HCT116 (cell line): Measurements from ENCODE around the gene NR1I3.

Experiments
- ZFX ChIP-seq: fragments of 450-650 bp; IDR thresholded peaks from 2 replicates; pipeline ENCODE4 v1.6.1; 2017
- TF ChIP-seq, protein P1 (sequence below), 3 experiments: fragments of 200-600 bp in 1 of 3; sonication (generic) in 1 of 3; IDR thresholded peaks in 2 of 3; conservative IDR thresholded peaks in 1 of 3; 2 replicates each; pipeline ENCODE4 v1.5.1; 2012 to 2017; ENCODE audit warnings: low read depth in 2 of 3, low read length in 2 of 3, antibody characterized with exemption in 1 of 3, borderline replicate concordance in 1 of 3, control low read depth in 1 of 3, mild to moderate bottlenecking in 1 of 3, mixed read lengths in 1 of 3, mixed run types in 1 of 3, moderate library complexity in 1 of 3; ENCODE audit not compliant: insufficient read depth in 1 of 3
- TF ChIP-seq, protein P2 (sequence below): IDR thresholded peaks from 2 replicates; pipeline ENCODE4 v1.6.1; 2012

DNA sequence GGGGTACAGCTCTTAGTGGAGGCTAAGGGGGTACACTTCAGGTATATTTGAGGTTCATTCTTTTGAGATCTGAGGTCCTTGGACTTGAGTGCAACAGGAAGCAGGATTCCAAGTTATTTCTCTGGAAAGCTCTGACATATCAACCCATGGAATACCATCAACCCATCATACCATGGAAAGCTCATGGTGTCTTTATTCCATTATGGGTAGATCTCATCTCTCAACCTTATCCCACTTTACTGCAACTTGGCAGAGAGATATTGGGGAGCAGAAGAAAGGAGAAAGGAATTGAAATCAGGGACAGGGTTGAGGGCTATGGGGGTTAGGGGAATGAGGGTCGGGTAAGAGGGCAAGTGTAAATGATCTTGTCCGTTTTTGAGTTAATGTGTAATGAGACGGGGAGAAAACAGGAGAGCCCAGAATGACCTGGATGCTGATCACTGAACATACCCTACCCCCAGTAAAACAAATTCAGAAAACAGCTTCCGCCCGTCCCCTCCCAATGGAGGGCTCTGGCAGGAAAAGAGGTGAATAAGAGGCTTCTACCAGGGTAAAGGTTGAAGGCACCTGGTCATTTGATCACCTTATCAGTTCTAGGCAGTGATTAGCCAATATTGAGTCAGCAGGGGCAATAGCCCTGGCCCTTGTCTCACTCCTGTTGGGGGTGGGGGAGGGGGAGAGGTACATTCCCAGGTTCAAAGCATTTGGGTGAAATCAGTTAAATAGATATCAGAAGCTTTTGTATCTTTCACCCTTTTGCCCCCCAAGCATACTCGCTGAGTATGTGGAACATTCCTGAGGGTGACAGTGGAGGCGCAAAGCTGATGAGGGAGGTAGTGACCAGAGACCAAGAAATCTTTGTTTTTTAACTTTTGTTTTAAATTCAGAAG lies 14.0 kb downstream of the NR1I3 start:
- TF ChIP-seq, protein P1, sequence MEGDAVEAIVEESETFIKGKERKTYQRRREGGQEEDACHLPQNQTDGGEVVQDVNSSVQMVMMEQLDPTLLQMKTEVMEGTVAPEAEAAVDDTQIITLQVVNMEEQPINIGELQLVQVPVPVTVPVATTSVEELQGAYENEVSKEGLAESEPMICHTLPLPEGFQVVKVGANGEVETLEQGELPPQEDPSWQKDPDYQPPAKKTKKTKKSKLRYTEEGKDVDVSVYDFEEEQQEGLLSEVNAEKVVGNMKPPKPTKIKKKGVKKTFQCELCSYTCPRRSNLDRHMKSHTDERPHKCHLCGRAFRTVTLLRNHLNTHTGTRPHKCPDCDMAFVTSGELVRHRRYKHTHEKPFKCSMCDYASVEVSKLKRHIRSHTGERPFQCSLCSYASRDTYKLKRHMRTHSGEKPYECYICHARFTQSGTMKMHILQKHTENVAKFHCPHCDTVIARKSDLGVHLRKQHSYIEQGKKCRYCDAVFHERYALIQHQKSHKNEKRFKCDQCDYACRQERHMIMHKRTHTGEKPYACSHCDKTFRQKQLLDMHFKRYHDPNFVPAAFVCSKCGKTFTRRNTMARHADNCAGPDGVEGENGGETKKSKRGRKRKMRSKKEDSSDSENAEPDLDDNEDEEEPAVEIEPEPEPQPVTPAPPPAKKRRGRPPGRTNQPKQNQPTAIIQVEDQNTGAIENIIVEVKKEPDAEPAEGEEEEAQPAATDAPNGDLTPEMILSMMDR (IDR thresholded peaks at IDR 0.05 in 2 of 3, conservative IDR thresholded peaks at IDR 0.05 in 1 of 3; ENCODE audit: borderline replicate concordance in 1 of 3, insufficient read depth in 1 of 3, low read depth in 2 of 3, low read length in 2 of 3) = no peak
- TF ChIP-seq ZFX = no peak
- TF ChIP-seq, protein P2, sequence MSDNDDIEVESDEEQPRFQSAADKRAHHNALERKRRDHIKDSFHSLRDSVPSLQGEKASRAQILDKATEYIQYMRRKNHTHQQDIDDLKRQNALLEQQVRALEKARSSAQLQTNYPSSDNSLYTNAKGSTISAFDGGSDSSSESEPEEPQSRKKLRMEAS = no peak
